ENCODE results near the gene IQSEC3.
"Not testable (repeated sequence)": the region's sequence is repeated elsewhere in the genome, so short reads cannot be mapped to it uniquely, and the experiment has no call there.

Gene IQSEC3

DNA sequence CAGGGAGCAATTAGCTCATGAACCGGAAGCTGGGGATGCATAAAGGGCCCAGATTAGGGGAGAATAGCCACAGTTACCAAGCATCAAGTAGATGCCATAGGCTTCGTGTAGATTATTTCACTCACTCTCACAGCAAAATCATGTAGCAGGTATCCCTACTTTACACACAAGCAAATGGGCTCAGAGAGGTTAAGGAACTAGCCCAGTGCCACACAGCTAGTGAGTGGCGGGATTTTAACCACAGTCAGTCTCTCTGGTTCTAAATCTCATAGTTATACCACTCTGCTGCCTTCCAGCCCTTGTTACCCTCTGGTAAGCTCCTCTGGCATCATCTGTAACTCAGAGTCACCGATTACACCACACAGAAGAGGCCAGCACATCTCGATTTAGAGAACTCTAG is 49.0 kb downstream of the IQSEC3 start:
- DNase-seq: no peak

- no peak for DNase-seq
Measured at GRCh38 chr12:115960-116915, 49.7 kb downstream of the IQSEC3 start.

- DNase-seq: no peak
Measured at GRCh38 chr12:117311-117710, 50.7 kb downstream of the IQSEC3 start.

DNA sequence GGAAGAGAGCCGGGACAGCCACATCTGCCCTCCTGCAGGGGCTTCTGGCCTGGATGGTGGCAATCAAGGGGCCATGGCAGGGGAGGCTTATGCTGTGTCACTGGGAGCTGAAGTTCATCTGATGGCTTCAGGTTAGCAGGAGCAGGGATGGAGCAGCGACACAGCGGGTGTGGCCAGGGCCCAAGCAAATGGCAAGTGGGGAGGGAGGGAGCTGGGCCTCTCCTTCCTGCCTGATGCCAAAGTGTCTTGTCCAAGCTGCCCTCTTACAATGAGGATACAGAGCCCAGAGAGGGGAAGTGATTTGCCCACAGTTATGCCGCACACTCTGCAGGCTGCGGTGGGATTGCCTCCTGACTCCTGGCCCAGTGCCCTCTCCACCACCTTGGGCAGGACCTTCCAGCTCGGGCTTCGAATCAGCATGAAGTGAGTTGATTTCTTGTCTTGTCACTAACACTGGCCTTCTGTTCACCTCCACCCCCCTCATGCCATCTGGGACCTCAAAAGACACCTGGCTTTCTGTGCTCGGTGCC is 51.3 kb downstream of the IQSEC3 start:
- no peak for DNase-seq

- DNase-seq: no peak
Measured at GRCh38 chr12:118591-118990, 52.0 kb downstream of the IQSEC3 start.

- no peak for DNase-seq
Measured at GRCh38 chr12:120951-121350, 54.4 kb downstream of the IQSEC3 start.

DNA sequence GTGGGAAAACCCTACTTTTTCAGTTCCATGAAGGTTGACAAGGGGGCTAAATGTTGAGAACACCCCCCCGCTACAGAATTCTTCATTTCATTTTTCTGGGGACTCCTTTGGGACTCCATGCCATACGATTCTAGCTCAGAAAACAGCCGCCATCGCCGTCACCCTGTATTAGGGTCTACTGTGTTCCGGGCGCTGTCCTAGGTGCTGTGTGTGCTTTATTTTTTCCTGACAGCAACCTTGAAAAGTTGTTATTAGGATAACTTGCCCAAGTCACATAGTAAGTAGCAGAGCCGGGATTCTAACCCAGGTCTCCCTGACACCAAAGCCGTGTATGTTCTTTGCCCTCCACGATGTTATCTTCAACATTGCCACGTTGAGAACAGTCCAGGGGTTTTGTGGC is 55.1 kb downstream of the IQSEC3 start:
- DNase-seq: no peak

- no peak for DNase-seq
Measured at GRCh38 chr12:125075-125474, 58.5 kb downstream of the IQSEC3 start.

- DNase-seq: no peak
Measured at GRCh38 chr12:125566-125965, 59.0 kb downstream of the IQSEC3 start.

- no peak for DNase-seq
Measured at GRCh38 chr12:128079-128478, 61.5 kb downstream of the IQSEC3 start.

DNA sequence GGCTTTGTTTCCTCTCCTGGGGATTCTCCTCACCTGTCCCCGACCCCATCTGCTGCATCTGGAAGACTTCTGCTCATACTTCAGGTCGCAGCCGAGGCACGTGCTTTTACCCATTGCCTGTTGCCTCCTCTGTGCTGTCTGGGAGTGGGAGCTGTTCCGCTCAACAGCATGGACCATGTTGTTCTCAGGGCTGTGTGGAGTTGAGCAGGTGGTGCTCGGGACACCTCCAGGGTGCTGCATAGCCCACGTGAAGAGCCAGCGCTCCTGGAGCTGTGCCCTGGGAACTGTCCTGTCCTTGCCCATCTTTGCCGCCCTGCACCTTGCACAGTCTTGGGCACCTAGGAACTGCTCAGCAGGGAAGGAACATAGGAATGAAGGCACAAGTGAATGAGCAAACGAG is 62.4 kb downstream of the IQSEC3 start:
- no peak for DNase-seq

GRCh38 chr12:130519-130918 is 64.0 kb downstream of the IQSEC3 start:
- DNase-seq: no peak

DNA sequence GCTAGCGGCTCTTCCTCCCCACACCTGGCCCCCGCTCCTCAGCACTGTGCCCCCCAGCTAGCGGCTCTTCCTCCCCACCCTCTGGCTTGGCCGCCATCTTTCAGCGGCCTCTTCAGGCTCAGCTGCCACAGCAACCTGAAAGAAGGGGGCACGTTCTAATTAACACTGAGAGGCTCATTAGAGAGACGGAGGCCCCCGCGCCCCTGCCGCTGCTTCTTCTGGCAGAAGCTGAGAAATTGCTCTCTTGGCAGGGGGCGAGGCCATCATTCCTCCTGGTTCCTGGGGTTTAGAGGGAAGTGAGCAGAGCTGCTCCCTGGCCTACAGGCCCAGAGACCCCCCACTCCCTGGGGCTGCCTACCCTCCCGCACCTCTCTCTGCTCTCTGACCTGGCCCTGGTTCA is 64.4 kb downstream of the IQSEC3 start:
- no peak for DNase-seq

GRCh38 chr12:131732-132495 is 65.3 kb downstream of the IQSEC3 start:
- DNase-seq: no peak

DNA sequence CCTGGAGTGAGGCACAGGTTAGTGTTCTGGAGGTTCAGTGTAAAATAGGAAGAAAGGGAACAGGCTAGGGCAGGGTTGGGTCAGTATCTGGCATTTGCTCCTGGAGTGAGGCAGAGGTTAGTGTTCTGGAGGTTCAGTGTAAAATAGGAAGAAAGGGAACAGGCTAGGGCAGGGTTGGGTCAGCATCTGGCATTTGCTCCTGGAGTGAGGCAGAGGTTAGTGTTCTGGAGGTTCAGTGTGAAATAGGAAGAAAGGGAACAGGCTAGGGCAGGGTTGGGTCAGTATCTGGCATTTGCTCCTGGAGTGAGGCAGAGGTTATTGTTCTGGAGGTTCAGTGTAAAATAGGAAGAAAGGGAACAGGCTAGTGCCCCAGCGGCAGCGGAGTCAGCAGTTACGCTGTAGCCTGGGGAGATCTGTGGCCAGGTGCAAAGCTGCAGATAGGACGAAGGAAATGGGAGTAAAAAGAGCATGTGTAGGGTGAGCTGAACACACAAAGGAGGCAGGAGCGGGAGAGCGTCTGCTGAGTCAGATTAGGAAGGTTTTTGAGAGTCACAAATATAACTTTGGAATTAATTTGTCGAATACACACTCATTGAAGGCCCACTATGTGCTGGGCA is 67.2 kb downstream of the IQSEC3 start:
- DNase-seq: not testable (repeated sequence)

DNA sequence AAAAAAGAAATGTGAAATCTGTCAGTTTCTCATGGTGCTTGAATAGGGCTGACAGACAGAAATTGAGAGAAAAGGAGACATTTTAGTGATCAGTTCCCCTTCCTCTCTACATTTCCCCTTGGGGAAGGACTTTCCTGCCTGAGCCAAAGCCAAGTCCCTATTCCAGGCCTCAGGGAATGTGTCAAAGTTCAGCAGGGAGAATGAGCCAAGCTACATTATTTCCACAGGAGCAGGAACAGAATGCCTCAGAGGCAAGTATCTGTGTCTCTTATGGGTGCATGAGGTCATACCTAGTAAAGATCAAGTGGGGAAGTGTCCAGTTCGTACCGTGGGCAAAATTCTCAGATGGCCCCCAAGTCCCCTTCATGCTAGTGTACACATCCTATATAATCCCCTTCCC is 68.6 kb downstream of the IQSEC3 start:
- no peak for DNase-seq

GRCh38 chr12:138171-138897 is 71.8 kb downstream of the IQSEC3 start:
- DNase-seq: no peak

- no peak for DNase-seq
Measured at GRCh38 chr12:138898-139534, 72.4 kb downstream of the IQSEC3 start.

- no peak for DNase-seq
Measured at GRCh38 chr12:139585-139984, 73.0 kb downstream of the IQSEC3 start.

DNA sequence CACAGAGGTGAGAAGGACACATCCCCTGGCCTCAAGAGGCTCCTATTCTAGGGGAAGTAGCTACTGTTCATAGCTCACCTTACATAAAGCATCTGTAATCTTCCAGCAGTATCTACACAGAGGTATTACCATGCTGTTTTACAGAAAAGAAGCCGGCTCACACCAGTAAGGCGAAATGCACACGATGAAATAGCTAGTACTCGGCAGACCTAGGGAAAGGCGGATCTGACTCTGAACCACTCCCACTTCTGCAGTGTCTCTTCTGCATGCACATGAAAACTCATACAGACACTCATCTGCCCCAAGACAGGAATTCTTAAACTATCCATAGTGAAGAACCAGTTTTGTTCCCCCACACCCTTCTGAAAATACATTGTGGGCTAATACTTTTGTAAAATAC is 73.6 kb downstream of the IQSEC3 start:
- DNase-seq: no peak

DNA sequence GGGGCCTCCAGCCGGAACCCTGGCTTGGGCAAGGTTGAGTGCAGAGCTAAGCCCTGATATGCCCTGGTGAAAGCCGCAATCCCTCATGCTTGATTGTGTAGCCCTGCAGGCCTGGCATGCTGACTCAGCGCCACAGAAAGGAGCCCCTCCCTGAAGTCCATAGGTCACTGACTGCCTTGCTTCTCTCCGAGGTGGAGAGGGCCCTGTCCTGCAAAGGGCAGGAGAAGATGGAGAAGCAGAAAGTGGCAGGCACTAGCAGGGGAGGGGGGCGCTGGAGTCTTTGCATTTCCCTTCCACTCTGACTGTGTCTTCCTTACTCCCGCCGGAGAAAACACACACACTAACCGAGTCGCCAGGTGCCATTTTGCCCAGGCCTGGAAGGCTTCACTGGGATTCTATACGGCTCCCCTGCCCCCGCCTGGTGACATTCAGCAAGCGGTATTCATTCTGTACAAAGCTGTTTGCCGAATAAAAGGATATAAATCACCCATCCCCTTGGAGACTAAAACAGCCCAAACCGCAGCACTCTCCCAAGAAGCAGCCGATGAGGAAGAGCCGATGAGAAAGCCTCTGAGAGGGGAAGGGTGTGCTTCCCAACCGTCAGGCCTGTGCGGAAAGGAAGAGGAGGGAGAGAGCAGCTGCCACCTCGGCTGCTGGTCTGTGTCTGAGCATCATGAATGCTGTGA is 77.5 kb downstream of the IQSEC3 start:
- peak; percentile 87 for DNase-seq

Measured in NCI-H187 treated with DMSO at 0.1 percent for 48 hours (cell line).